HG02852 (cell line): ENCODE data around the gene RANBP1.

Experiments
- ATAC-seq: cut with Tn5 transposase; IDR thresholded peaks from one replicate; pipeline ENCODE4 v1.9.1; 2021; ENCODE audit warnings: mild to moderate bottlenecking, moderate library complexity; ENCODE audit not compliant: unreplicated experiment

The RANBP1 gene

GRCh38 chr22:20135806-20136602, 20.1 kb downstream of the RANBP1 start:
- no peak for ATAC-seq

GRCh38 chr22:20136603-20136873, 20.6 kb downstream of the RANBP1 start:
- no peak for ATAC-seq

GRCh38 chr22:20137113-20137512, 21.2 kb downstream of the RANBP1 start:
- no peak for ATAC-seq

GRCh38 chr22:20137671-20138416, 21.9 kb downstream of the RANBP1 start:
- ATAC-seq: no peak

- no peak for ATAC-seq
Observed at GRCh38 chr22:20138417-20138738, 22.5 kb downstream of the RANBP1 start.

GRCh38 chr22:20138868-20139267, 23.0 kb downstream of the RANBP1 start:
- no peak for ATAC-seq

- ATAC-seq: no peak
Observed at GRCh38 chr22:20139391-20140106, 23.6 kb downstream of the RANBP1 start.

- no peak for ATAC-seq
Observed at GRCh38 chr22:20140107-20140445, 24.2 kb downstream of the RANBP1 start.

GRCh38 chr22:20140521-20140964, 24.6 kb downstream of the RANBP1 start:
- no peak for ATAC-seq

- no peak for ATAC-seq
Observed at GRCh38 chr22:20141186-20142077, 25.5 kb downstream of the RANBP1 start.

GRCh38 chr22:20142711-20143621, 27.1 kb downstream of the RANBP1 start:
- no peak for ATAC-seq

GRCh38 chr22:20143883-20144665, 28.2 kb downstream of the RANBP1 start:
- ATAC-seq: no peak

GRCh38 chr22:20145206-20145831, 29.4 kb downstream of the RANBP1 start:
- ATAC-seq: no peak

- ATAC-seq: no peak
Observed at GRCh38 chr22:20145832-20146223, 29.9 kb downstream of the RANBP1 start.

GRCh38 chr22:20146777-20147176, 30.9 kb downstream of the RANBP1 start:
- no peak for ATAC-seq

GRCh38 chr22:20147237-20147988, 31.5 kb downstream of the RANBP1 start:
- no peak for ATAC-seq

GRCh38 chr22:20148414-20148813, 32.5 kb downstream of the RANBP1 start:
- ATAC-seq: no peak
